Activated CD8-positive, alpha-beta memory T cell treated with anti-CD3 and anti-CD28 coated beads, Interleukin-2, amount 10 ng/mL, durations not matched to agents 7 days and 5 days (primary cell): Measurements from ENCODE around the gene RSF1. TPM values are rescaled to one million over a fixed set of nuclear protein-coding genes. Genes with fewer than 3 reads are reported as not detected.

ENCODE experiments used
- ATAC-seq: fragments of 150-1000 bp; cut with Tn5 transposase; one replicate; pipeline ENCODE4 v1.10.0; 2021; ENCODE audit warnings: moderate library complexity
- CTCF ChIA-PET: fragments of 350-600 bp; sonication (Branson Sonifier 250); formaldehyde crosslinking; loops from one replicate; lab custom pipeline; 2021; ENCODE audit warnings: antibody characterized with exemption; lab: Charles Lee
- DNase-seq: peaks from one replicate; pipeline ENCODE4 v3.0.0-alpha.2; 2020
- H3K27ac Mint-ChIP-seq: one replicate; pipeline ENCODE4 v1.8.0; 2021; ENCODE audit warnings: mild to moderate bottlenecking, mixed read lengths
- H3K27me3 Mint-ChIP-seq: one replicate; pipeline ENCODE4 v1.8.0; 2021; ENCODE audit warnings: mixed read lengths
- H3K36me3 Mint-ChIP-seq: one replicate; pipeline ENCODE4 v1.8.0; 2021; ENCODE audit warnings: mild to moderate bottlenecking, mixed read lengths
- H3K4me1 Mint-ChIP-seq: one replicate; pipeline ENCODE4 v1.8.0; 2021; ENCODE audit warnings: mixed read lengths
- H3K4me3 Mint-ChIP-seq: one replicate; pipeline ENCODE4 v1.8.0; 2021; ENCODE audit warnings: mild to moderate bottlenecking, moderate library complexity, mixed read lengths
- H3K9me3 Mint-ChIP-seq: one replicate; pipeline ENCODE4 v1.8.0; 2022; ENCODE audit warnings: low read depth, mixed read lengths
- total RNA-seq, 2 experiments: library from RNA; stranded (reverse); gene quantifications; one replicate each; pipeline ENCODE4 v1.2.3, GENCODE V29; 2021

The RSF1 gene
- total RNA-seq, 2 experiments from 2014 or later = 49.4 to 54.6 TPM

GRCh38 chr11:77761491-77761890 is 59.0 kb downstream of the RSF1 start:
- H3K4me1 Mint-ChIP-seq = no peaks in the 10 kb centered on the region
- H3K9me3 Mint-ChIP-seq = no peaks in the 10 kb centered on the region
- no peak overlapping the region for H3K4me3 Mint-ChIP-seq
- H3K27ac Mint-ChIP-seq = no peak overlapping the region
- no peaks in the 10 kb centered on the region for H3K27me3 Mint-ChIP-seq
- DNase-seq = no peak
- CTCF ChIA-PET = no interaction called here
- ATAC-seq = no peak
- peaks cover 27% of the 10 kb centered on the region for H3K36me3 Mint-ChIP-seq

- H3K9me3 Mint-ChIP-seq = no peaks in the 10 kb centered on the region
- DNase-seq (no peak), ATAC-seq (no peak)
- no peak overlapping the region for H3K4me3 Mint-ChIP-seq
- H3K27me3 Mint-ChIP-seq = no peaks in the 10 kb centered on the region
- no peaks in the 10 kb centered on the region for H3K4me1 Mint-ChIP-seq
- peaks cover 34% of the 10 kb centered on the region for H3K36me3 Mint-ChIP-seq
- H3K27ac Mint-ChIP-seq = no peak overlapping the region
- CTCF ChIA-PET = no interaction called here
Measured at GRCh38 chr11:77758331-77758730, 62.2 kb downstream of the RSF1 start.

- Mint-ChIP-seq H3K4me1 (no peaks in the 10 kb centered on the region), H3K27ac (no peak overlapping the region), H3K36me3 (peaks cover 30% of the 10 kb centered on the region), H3K4me3 (no peak overlapping the region), H3K9me3 (no peaks in the 10 kb centered on the region), H3K27me3 (no peaks in the 10 kb centered on the region)
- ATAC-seq (no peak), DNase-seq (no peak)
- CTCF ChIA-PET = no interaction called here
Measured at GRCh38 chr11:77753230-77753629, 67.3 kb downstream of the RSF1 start.

- CTCF ChIA-PET = no interaction called here
- Mint-ChIP-seq H3K36me3 (peaks cover 28% of the 10 kb centered on the region), H3K4me3 (no peak overlapping the region), H3K27me3 (no peaks in the 10 kb centered on the region), H3K9me3 (no peaks in the 10 kb centered on the region), H3K4me1 (no peaks in the 10 kb centered on the region), H3K27ac (no peak overlapping the region)
- ATAC-seq (no peak), DNase-seq (no peak)
Measured at GRCh38 chr11:77752516-77752915, 68.0 kb downstream of the RSF1 start.

- Mint-ChIP-seq H3K36me3 (peaks cover 30% of the 10 kb centered on the region), H3K27ac (no peak overlapping the region), H3K27me3 (no peaks in the 10 kb centered on the region), H3K4me3 (no peak overlapping the region), H3K9me3 (no peaks in the 10 kb centered on the region), H3K4me1 (no peaks in the 10 kb centered on the region)
- ATAC-seq = no peak
- no peak for DNase-seq
- CTCF ChIA-PET = interaction anchor here (1.0 kb wide), 1 partner anchor 23 kb away, joined by 3 read pairs; no protein-coding TSS in a partner anchor
Measured at GRCh38 chr11:77750394-77751156, 69.9 kb downstream of the RSF1 start.

- Mint-ChIP-seq H3K4me3 (no peak overlapping the region), H3K36me3 (peaks cover 32% of the 10 kb centered on the region), H3K4me1 (no peaks in the 10 kb centered on the region), H3K27ac (no peak overlapping the region), H3K27me3 (no peaks in the 10 kb centered on the region), H3K9me3 (no peaks in the 10 kb centered on the region)
- no peak for ATAC-seq
- CTCF ChIA-PET = no interaction called here
- no peak for DNase-seq
Measured at GRCh38 chr11:77749232-77749631, 71.3 kb downstream of the RSF1 start.

- Mint-ChIP-seq H3K27ac (no peak overlapping the region), H3K36me3 (peaks cover 23% of the 10 kb centered on the region), H3K4me3 (no peak overlapping the region), H3K4me1 (no peaks in the 10 kb centered on the region), H3K27me3 (no peaks in the 10 kb centered on the region), H3K9me3 (no peaks in the 10 kb centered on the region)
- CTCF ChIA-PET = no interaction called here
- ATAC-seq = no peak
- no peak for DNase-seq
Measured at GRCh38 chr11:77748266-77748665, 72.3 kb downstream of the RSF1 start.

- H3K4me3 Mint-ChIP-seq = no peak overlapping the region
- peaks cover 23% of the 10 kb centered on the region for H3K36me3 Mint-ChIP-seq
- no peak overlapping the region for H3K27ac Mint-ChIP-seq
- CTCF ChIA-PET = no interaction called here
- H3K27me3 Mint-ChIP-seq = no peaks in the 10 kb centered on the region
- H3K9me3 Mint-ChIP-seq = no peaks in the 10 kb centered on the region
- no peak for ATAC-seq
- no peaks in the 10 kb centered on the region for H3K4me1 Mint-ChIP-seq
- DNase-seq = no peak
Measured at GRCh38 chr11:77747381-77747969, 73.0 kb downstream of the RSF1 start.

- H3K27me3 Mint-ChIP-seq = no peaks in the 10 kb centered on the region
- ATAC-seq (no peak), DNase-seq (no peak)
- H3K27ac Mint-ChIP-seq = no peak overlapping the region
- H3K4me3 Mint-ChIP-seq = no peak overlapping the region
- CTCF ChIA-PET = no interaction called here
- H3K9me3 Mint-ChIP-seq = peaks cover 6% of the 10 kb centered on the region
- peaks cover 54% of the 10 kb centered on the region for H3K36me3 Mint-ChIP-seq
- no peaks in the 10 kb centered on the region for H3K4me1 Mint-ChIP-seq
Measured at GRCh38 chr11:77736473-77736872, 84.0 kb downstream of the RSF1 start.

GRCh38 chr11:77734890-77735289 is 85.6 kb downstream of the RSF1 start:
- no peak overlapping the region for H3K4me3 Mint-ChIP-seq
- CTCF ChIA-PET = no interaction called here
- no peaks in the 10 kb centered on the region for H3K4me1 Mint-ChIP-seq
- no peaks in the 10 kb centered on the region for H3K27me3 Mint-ChIP-seq
- peaks cover 61% of the 10 kb centered on the region for H3K36me3 Mint-ChIP-seq
- DNase-seq (no peak), ATAC-seq (no peak)
- peaks cover 16% of the 10 kb centered on the region for H3K9me3 Mint-ChIP-seq
- H3K27ac Mint-ChIP-seq = no peak overlapping the region

- Mint-ChIP-seq H3K4me3 (no peak overlapping the region), H3K36me3 (peaks cover 53% of the 10 kb centered on the region), H3K27ac (no peak overlapping the region), H3K27me3 (no peaks in the 10 kb centered on the region), H3K4me1 (no peaks in the 10 kb centered on the region), H3K9me3 (peaks cover 16% of the 10 kb centered on the region)
- CTCF ChIA-PET = no interaction called here
- DNase-seq (no peak), ATAC-seq (no peak)
Measured at GRCh38 chr11:77732143-77732542, 88.4 kb downstream of the RSF1 start.

- Mint-ChIP-seq H3K4me1 (peaks cover 4% of the 10 kb centered on the region), H3K4me3 (no peak overlapping the region), H3K27me3 (no peaks in the 10 kb centered on the region), H3K9me3 (peaks cover 14% of the 10 kb centered on the region), H3K36me3 (peaks cover 50% of the 10 kb centered on the region), H3K27ac (no peak overlapping the region)
- ATAC-seq = no peak
- DNase-seq = no peak
- CTCF ChIA-PET = no interaction called here
Measured at GRCh38 chr11:77730789-77731188, 89.7 kb downstream of the RSF1 start.

GRCh38 chr11:77729063-77729462 is 91.5 kb downstream of the RSF1 start:
- no peak overlapping the region for H3K27ac Mint-ChIP-seq
- ATAC-seq = no peak
- no peak overlapping the region for H3K4me3 Mint-ChIP-seq
- peaks cover 12% of the 10 kb centered on the region for H3K9me3 Mint-ChIP-seq
- CTCF ChIA-PET = no interaction called here
- no peaks in the 10 kb centered on the region for H3K27me3 Mint-ChIP-seq
- DNase-seq = no peak
- peaks cover 4% of the 10 kb centered on the region for H3K4me1 Mint-ChIP-seq
- peaks cover 50% of the 10 kb centered on the region for H3K36me3 Mint-ChIP-seq

GRCh38 chr11:77728203-77728786 is 92.2 kb downstream of the RSF1 start:
- no peak for ATAC-seq
- H3K4me1 Mint-ChIP-seq = peaks cover 4% of the 10 kb centered on the region
- no peak overlapping the region for H3K27ac Mint-ChIP-seq

More at GRCh38 chr11:77728203-77728786, 92.2 kb downstream of the RSF1 start:
- no peak for DNase-seq
- Mint-ChIP-seq H3K4me3 (no peak overlapping the region), H3K9me3 (peaks cover 12% of the 10 kb centered on the region), H3K27me3 (no peaks in the 10 kb centered on the region), H3K36me3 (peaks cover 47% of the 10 kb centered on the region)
- CTCF ChIA-PET = no interaction called here
